PC-3 (cell line): Measurements from ENCODE around the gene TCEAL3. TPM values are rescaled to one million over a fixed set of nuclear protein-coding genes. Genes with fewer than 3 reads are reported as not detected.

Experiments
- ATAC-seq: fragments of 200-7000 bp; cut with Tn5 transposase; 2 replicates; pipeline ENCODE4 v1.9.1; 2020; ENCODE audit warnings: mild to moderate bottlenecking, moderate library complexity
- BruUV-seq: library from RNA; stranded (reverse); fragments of 400-500 nt; replicated peaks from 2 replicates; lab custom pipeline; 2021; lab: Mats Ljungman, UMichigan
- CTCF ChIA-PET: fragments of 300-600 bp; sonication (Branson Sonifier 250); formaldehyde crosslinking; loops from one replicate; lab custom pipeline; 2022; ENCODE audit warnings: antibody characterized with exemption; lab: Charles Lee
- POLR2A ChIA-PET: fragments of 300-600 bp; sonication (Branson Sonifier 250); formaldehyde crosslinking; loops from one replicate; lab custom pipeline; 2022; ENCODE audit warnings: antibody characterized with exemption; ENCODE audit not compliant: unreplicated experiment; lab: Charles Lee
- DNase-seq: peaks from one replicate; pipeline ENCODE4 v3.0.0-alpha.2; 2015
- H2AFZ ChIP-seq: fragments of 300-600 bp; sonication (generic); 2 replicates; pipeline ENCODE4 v1.6.0; 2016; ENCODE audit warnings: antibody characterized with exemption, low read length
- H3F3A ChIP-seq: fragments of 300-600 bp; sonication (generic); one replicate; pipeline ENCODE4 v1.6.0; 2017; ENCODE audit warnings: antibody characterized with exemption, low read length, control low read depth, mild to moderate bottlenecking; ENCODE audit not compliant: unreplicated experiment
- H3K27ac ChIP-seq: fragments of 300-600 bp; sonication (generic); 2 replicates; pipeline ENCODE4 v1.5.1; 2016; ENCODE audit warnings: mild to moderate bottlenecking, low read length
- H3K27me3 ChIP-seq: fragments of 300-600 bp; sonication (generic); 2 replicates; pipeline ENCODE4 v1.6.1; 2016; ENCODE audit warnings: low read length, mixed read lengths
- H3K36me3 ChIP-seq: fragments of 300-600 bp; sonication (generic); 2 replicates; pipeline ENCODE4 v1.6.1; 2016; ENCODE audit warnings: low read depth, mixed run types, low read length, mixed read lengths
- H3K4me1 ChIP-seq: fragments of 300-600 bp; sonication (generic); 2 replicates; pipeline ENCODE4 v1.5.1; 2016; ENCODE audit warnings: low read length; ENCODE audit not compliant: insufficient read depth
- H3K4me2 ChIP-seq: fragments of 300-600 bp; sonication (generic); 2 replicates; pipeline ENCODE4 v1.6.0; 2016; ENCODE audit warnings: low read length
- H3K4me3 ChIP-seq: fragments of 300-600 bp; sonication (generic); 2 replicates; pipeline ENCODE4 v1.5.1; 2016; ENCODE audit warnings: mild to moderate bottlenecking, low read length, mixed read lengths
- H3K79me2 ChIP-seq: fragments of 300-600 bp; sonication (generic); 2 replicates; pipeline ENCODE4 v1.6.1; 2017; ENCODE audit warnings: low read length, mixed read lengths
- H3K9ac ChIP-seq: fragments of 300-600 bp; sonication (generic); 2 replicates; pipeline ENCODE4 v1.6.0; 2016; ENCODE audit warnings: mild to moderate bottlenecking, low read length
- H3K9me2 ChIP-seq: fragments of 300-600 bp; sonication (generic); replicated peaks from 2 replicates; pipeline ENCODE4 v1.6.1; 2016; ENCODE audit warnings: mixed run types, low read length, mixed read lengths
- H3K9me3 ChIP-seq: fragments of 300-600 bp; sonication (generic); 2 replicates; pipeline ENCODE4 v1.6.1; 2016; ENCODE audit warnings: low read length, mixed read lengths
- H4K20me1 ChIP-seq: fragments of 300-600 bp; sonication (generic); 2 replicates; pipeline ENCODE4 v1.6.1; 2016; ENCODE audit warnings: low read length, mixed read lengths
- CTCF ChIP-seq: fragments of 300-600 bp; sonication (generic); conservative IDR thresholded peaks from 2 replicates; pipeline ENCODE4 v1.5.1; 2017; ENCODE audit warnings: antibody characterized with exemption, low read depth, mild to moderate bottlenecking, low read length
- EZH2 ChIP-seq: fragments of 300-600 bp; sonication (generic); IDR thresholded peaks from one replicate; pipeline ENCODE4 v1.6.1; 2017; ENCODE audit warnings: antibody characterized with exemption, mild to moderate bottlenecking, low read length; ENCODE audit not compliant: unreplicated experiment
- EZH2phosphoT487 ChIP-seq: fragments of 300-600 bp; sonication (generic); IDR thresholded peaks from 2 replicates; pipeline ENCODE4 v1.6.1; 2018; ENCODE audit warnings: mild to moderate bottlenecking, antibody characterized with exemption, low read length, borderline replicate concordance
- intact Hi-C: fragments of 100-400 bp; cut with micrococcal nuclease; formaldehyde crosslinking; loops from 2 replicates; pipeline ENCODE4 v1.9.0; 2023
- total RNA-seq: library from RNA; depleted of rRNA; stranded (reverse); fragments of >200 nt; gene quantifications from 2 replicates; pipeline ENCODE4 v1.2.3, GENCODE V29; 2014

TCEAL3 gene
- total RNA-seq, 1 experiment from 2014 or later, result 18.3 TPM

- ChIA-PET POLR2A (interaction anchor here (0.6 to 1.0 kb wide), 2 partner anchors 14 to 208 kb away, joined by 3 to 4 read pairs; no protein-coding TSS in a partner anchor), CTCF (no interaction called here)
- no TSS peak for BruUV-seq
- H3K79me2 ChIP-seq, result 0 out of 2 replicates have a peak, but pooled peaks cover 12% of the 10 kb centered on the region
- no peaks in the 10 kb centered on the region; the same call in 1 of the 2 replicates for H3K36me3 ChIP-seq
- no peaks in the 10 kb centered on the region for H3K27me3 ChIP-seq
- no peaks in the 10 kb centered on the region for H3K9me3 ChIP-seq
- peak overlapping the region; percentile 80 for H3K4me2 ChIP-seq
- peak; percentile 58 for DNase-seq
- H3K9me2 ChIP-seq, result 0 out of 2 replicates have a peak, but pooled peaks cover 3% of the 10 kb centered on the region
- no peaks in the 10 kb centered on the region for H4K20me1 ChIP-seq
- peak overlapping the region; percentile 73 for H3K9ac ChIP-seq
- ATAC-seq, result peak; percentile 30; the same call in 1 of the 2 replicates
- H2AFZ ChIP-seq, result no peak overlapping the region
- no peak overlapping the region; the same call in 1 of the 2 replicates for H3K4me3 ChIP-seq
- no peak for TF ChIP-seq CTCF
- peaks cover 9% of the 10 kb centered on the region for H3F3A ChIP-seq
- intact Hi-C loops, result loop anchor here (1.0 kb wide), 1 partner anchor 56 kb away; no protein-coding TSS in a partner anchor
- H3K27ac ChIP-seq, result peak overlapping the region; percentile 97
- H3K4me1 ChIP-seq, result peaks cover 42% of the 10 kb centered on the region
These were observed 8.1 kb downstream of the TCEAL3 start for GRCh38 chrX:103615781-103616371.

GRCh38 chrX:103616676-103617186 is 9.0 kb downstream of the TCEAL3 start:
- 0 out of 2 replicates have a peak, but pooled peaks cover 3% of the 10 kb centered on the region for H3K9me2 ChIP-seq
- peak overlapping the region; percentile 97 for H3K27ac ChIP-seq
- no peak overlapping the region for H3K4me3 ChIP-seq
- no peaks in the 10 kb centered on the region for H3K27me3 ChIP-seq
- peaks cover 9% of the 10 kb centered on the region for H3F3A ChIP-seq
- ATAC-seq (no peak), DNase-seq (no peak)
- H4K20me1 ChIP-seq, result no peaks in the 10 kb centered on the region
- no peaks in the 10 kb centered on the region; the same call in none of the 2 replicates for H3K36me3 ChIP-seq
- TF ChIP-seq CTCF, result no peak
- TF ChIP-seq EZH2phosphoT487, result no peak
- no peak for TF ChIP-seq EZH2
- H3K79me2 ChIP-seq, result 0 out of 2 replicates have a peak, but pooled peaks cover 4% of the 10 kb centered on the region
- ChIA-PET CTCF (no interaction called here), POLR2A (no interaction called here)
- BruUV-seq, result no TSS peak
- no peak overlapping the region for H2AFZ ChIP-seq
- intact Hi-C loops, result no loop called here
- H3K9ac ChIP-seq, result peak overlapping the region; percentile 73
- H3K9me3 ChIP-seq, result no peaks in the 10 kb centered on the region
- H3K4me2 ChIP-seq, result no peak overlapping the region
- H3K4me1 ChIP-seq, result peaks cover 42% of the 10 kb centered on the region

GRCh38 chrX:103624111-103624510 is 16.3 kb downstream of the TCEAL3 start:
- Histone ChIP-seq H3K9me2 (no peaks in the 10 kb centered on the region), H3F3A (no peaks in the 10 kb centered on the region), H2AFZ (no peak overlapping the region), H3K79me2 (peaks cover 34% of the 10 kb centered on the region), H3K27ac (no peak overlapping the region), H3K4me2 (no peak overlapping the region), H4K20me1 (no peaks in the 10 kb centered on the region), H3K4me1 (peaks cover 16% of the 10 kb centered on the region), H3K36me3 (no peaks in the 10 kb centered on the region; the same call in none of the 2 replicates), H3K9ac (no peak overlapping the region), H3K4me3 (no peak overlapping the region), H3K27me3 (no peaks in the 10 kb centered on the region), H3K9me3 (no peaks in the 10 kb centered on the region)
- DNase-seq (no peak), ATAC-seq (no peak)
- no TSS peak for BruUV-seq
- ChIA-PET POLR2A (no interaction called here), CTCF (no interaction called here)
- TF ChIP-seq EZH2phosphoT487, result no peak
- no peak for TF ChIP-seq CTCF
- TF ChIP-seq EZH2, result no peak
- intact Hi-C loops, result no loop called here
